Lower leg skin (tissue), 3 donors: ENCODE results near the gene NUDC.

Experiments used
- POLR2A ChIP-seq, 2 donors: fragments of 450-650 bp; IDR thresholded peaks; one replicate each; pipeline ENCODE4 v1.6.1; 2016 to 2017; ENCODE audit warnings: antibody characterized with exemption in 2 of 2, mild to moderate bottlenecking in 1 of 2, moderate library complexity in 1 of 2
- TF ChIP-seq, protein P1 (sequence below), 3 donors: fragments of 450-650 bp; IDR thresholded peaks; one replicate each; pipeline ENCODE4 v1.5.1; 2016; ENCODE audit warnings: antibody characterized with exemption in 3 of 3, mild to moderate bottlenecking in 3 of 3, moderate library complexity in 2 of 3

DNA sequence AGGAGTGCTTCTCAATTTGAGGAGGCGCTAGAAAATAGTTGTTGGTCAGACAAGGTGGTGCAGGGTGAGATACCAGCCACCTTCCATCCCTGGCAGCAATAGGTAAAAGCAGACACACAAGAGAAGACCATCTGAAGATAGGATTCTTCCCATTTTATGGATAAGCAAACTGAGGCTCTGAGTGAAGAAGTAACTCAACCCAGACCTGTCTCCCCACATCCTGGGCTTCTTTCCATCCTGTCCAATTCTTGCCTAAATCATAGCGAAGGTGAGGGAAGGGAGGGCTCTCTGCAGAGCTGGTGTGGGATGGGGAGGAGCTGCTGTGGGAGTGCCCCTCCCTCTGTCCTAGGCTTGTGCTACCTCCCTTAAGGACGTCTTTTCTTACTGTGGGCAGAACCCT lies 50.0 kb downstream of the NUDC start:
- TF ChIP-seq, protein P1, sequence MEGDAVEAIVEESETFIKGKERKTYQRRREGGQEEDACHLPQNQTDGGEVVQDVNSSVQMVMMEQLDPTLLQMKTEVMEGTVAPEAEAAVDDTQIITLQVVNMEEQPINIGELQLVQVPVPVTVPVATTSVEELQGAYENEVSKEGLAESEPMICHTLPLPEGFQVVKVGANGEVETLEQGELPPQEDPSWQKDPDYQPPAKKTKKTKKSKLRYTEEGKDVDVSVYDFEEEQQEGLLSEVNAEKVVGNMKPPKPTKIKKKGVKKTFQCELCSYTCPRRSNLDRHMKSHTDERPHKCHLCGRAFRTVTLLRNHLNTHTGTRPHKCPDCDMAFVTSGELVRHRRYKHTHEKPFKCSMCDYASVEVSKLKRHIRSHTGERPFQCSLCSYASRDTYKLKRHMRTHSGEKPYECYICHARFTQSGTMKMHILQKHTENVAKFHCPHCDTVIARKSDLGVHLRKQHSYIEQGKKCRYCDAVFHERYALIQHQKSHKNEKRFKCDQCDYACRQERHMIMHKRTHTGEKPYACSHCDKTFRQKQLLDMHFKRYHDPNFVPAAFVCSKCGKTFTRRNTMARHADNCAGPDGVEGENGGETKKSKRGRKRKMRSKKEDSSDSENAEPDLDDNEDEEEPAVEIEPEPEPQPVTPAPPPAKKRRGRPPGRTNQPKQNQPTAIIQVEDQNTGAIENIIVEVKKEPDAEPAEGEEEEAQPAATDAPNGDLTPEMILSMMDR (IDR thresholded peaks at IDR 0.05) = no peak
- no peak for TF ChIP-seq POLR2A (IDR thresholded peaks at IDR 0.05)
